NB4 (cell line): Measurements from ENCODE around the gene GPR171.

Experiments
- CTCF ChIP-seq: IDR thresholded peaks from one replicate; pipeline ENCODE4 v1.5.1; 2012; ENCODE audit warnings: low read depth, low read length
- POLR2A ChIP-seq: IDR thresholded peaks from 2 replicates; pipeline ENCODE4 v1.6.1; 2011; ENCODE audit warnings: mild to moderate bottlenecking; ENCODE audit not compliant: insufficient read length; ENCODE audit errors: extremely low read depth

GRCh38 chr3:151195826-151196225 is 7.2 kb downstream of the GPR171 start:
- TF ChIP-seq CTCF (no peak), POLR2A (no peak)
